ENCODE measurements around the gene DBI. TPM values are rescaled to one million over a fixed set of nuclear protein-coding genes. Genes with fewer than 3 reads are reported as not detected.

DBI gene
- total and polyA plus RNA-seq, 2 experiments from 2014 or later = 171 to 873 TPM

- no peaks in the 10 kb centered on the region for H3K79me2 ChIP-seq (replicated peaks; ENCODE audit: insufficient read depth)
- no peak for ATAC-seq
- H3K27ac Mint-ChIP-seq = no peak overlapping the region
Observed at GRCh38 chr2:119421741-119422140, 55.0 kb downstream of the DBI start.

More at GRCh38 chr2:119421741-119422140, 55.0 kb downstream of the DBI start:
- Mint-ChIP-seq H3K9me3 (peaks cover 24% of the 10 kb centered on the region), H3K27me3 (ENCODE audit: insufficient read depth, low read depth, poor library complexity) (peaks cover 4% of the 10 kb centered on the region), H3K36me3 (ENCODE audit: low read depth) (peaks cover 8% of the 10 kb centered on the region; the same call in 1 of the 3 replicates), H3K4me3 (no peak overlapping the region), H3K4me1 (peaks cover 10% of the 10 kb centered on the region)
- Histone ChIP-seq H3K4me3 (no peak overlapping the region), H4K20me1 (replicated peaks; ENCODE audit: insufficient read depth) (no peaks in the 10 kb centered on the region), H2AFZ (no peak overlapping the region), H3K36me3 (ENCODE audit: insufficient read depth) (no peaks in the 10 kb centered on the region; the same call in 1 of the 2 replicates), H3K27me3 (ENCODE audit: insufficient read depth) (no peaks in the 10 kb centered on the region), H3K4me1 (ENCODE audit: insufficient read depth) (peaks cover 1% of the 10 kb centered on the region; the same call in 1 of the 2 replicates), H3K27ac (ENCODE audit: low read depth) (no peak overlapping the region), H3K9me2 (ENCODE audit: insufficient read depth) (no peaks in the 10 kb centered on the region), H3F3A (replicated peaks; ENCODE audit: low read depth) (no peaks in the 10 kb centered on the region), H3K4me2 (no peak overlapping the region)
- DNase-seq (ENCODE audit: low spot score) = no peak
- TF ChIP-seq EZH2phosphoT487 (IDR thresholded peaks at IDR 0.05; ENCODE audit: unreplicated experiment) (no peak), EZH2 (IDR thresholded peaks at IDR 0.05; ENCODE audit: low read depth, unreplicated experiment) (no peak), JUNB (IDR thresholded peaks at IDR 0.05; ENCODE audit: unreplicated experiment) (no peak), NANOG (IDR thresholded peaks at IDR 0.05; ENCODE audit: borderline replicate concordance) (no peak), STAT1 (IDR thresholded peaks at IDR 0.05; ENCODE audit: unreplicated experiment) (no peak), ZNF114 (CRISPR knock-in tag; IDR thresholded peaks at IDR 0.05) (no peak), CTCF (conservative IDR thresholded peaks at IDR 0.05; ENCODE audit: low read depth in 2 of 2) (no peak), ZNF331 (CRISPR knock-in tag; IDR thresholded peaks at IDR 0.05; ENCODE audit: low read depth) (no peak), ETS1 (IDR thresholded peaks at IDR 0.05) (no peak), REST (IDR thresholded peaks at IDR 0.05; ENCODE audit: unreplicated experiment) (no peak), ZNF462 (CRISPR knock-in tag; IDR thresholded peaks at IDR 0.05) (no peak), CREB1 (CRISPR knock-in tag; IDR thresholded peaks at IDR 0.05; ENCODE audit: low read depth) (no peak), POLR2AphosphoS5 (IDR thresholded peaks at IDR 0.05; ENCODE audit: low read depth) (no peak)

Data from GM23338 (cell line).